Bronchial epithelial cell (primary cell): ENCODE results near the gene CDH26. TPM values are rescaled to one million over a fixed set of nuclear protein-coding genes. Genes with fewer than 3 reads are reported as not detected.

Experiments
- DNase-seq: peaks from one replicate; pipeline ENCODE4 v3.0.0-alpha.2; 2010; ENCODE audit warnings: low read depth
- FAIRE-seq: peaks from 2 replicates; lab custom pipeline; 2011; peaks lifted over from hg19 to GRCh38; lab: Jason Lieb, UNC
- H3K27me3 ChIP-seq: 2 replicates; pipeline ENCODE4 v1.5.1; 2011; ENCODE audit warnings: low read length; ENCODE audit not compliant: control insufficient read depth, insufficient read depth
- H3K36me3 ChIP-seq: 2 replicates; pipeline ENCODE4 v1.5.1; 2011; ENCODE audit warnings: low read length; ENCODE audit not compliant: control insufficient read depth, insufficient read depth
- H3K4me3 ChIP-seq: 2 replicates; pipeline ENCODE4 v1.5.1; 2011; ENCODE audit warnings: mild to moderate bottlenecking, low read depth, low read length, control low read depth
- total RNA-seq: library from RNA; depleted of rRNA; stranded (reverse); fragments of >200 nt; gene quantifications from 2 replicates; pipeline ENCODE4 v1.2.1, GENCODE V29; 2014
- TF ChIP-seq, protein P1 (sequence below): IDR thresholded peaks from 2 replicates; pipeline ENCODE4 v1.5.1; 2011; ENCODE audit warnings: mild to moderate bottlenecking, moderate library complexity, low read length, control low read depth, inconsistent platforms; ENCODE audit not compliant: insufficient read depth, severe bottlenecking

CDH26 gene
- total RNA-seq, 1 donor from 2014 or later = 2.4 TPM

DNA sequence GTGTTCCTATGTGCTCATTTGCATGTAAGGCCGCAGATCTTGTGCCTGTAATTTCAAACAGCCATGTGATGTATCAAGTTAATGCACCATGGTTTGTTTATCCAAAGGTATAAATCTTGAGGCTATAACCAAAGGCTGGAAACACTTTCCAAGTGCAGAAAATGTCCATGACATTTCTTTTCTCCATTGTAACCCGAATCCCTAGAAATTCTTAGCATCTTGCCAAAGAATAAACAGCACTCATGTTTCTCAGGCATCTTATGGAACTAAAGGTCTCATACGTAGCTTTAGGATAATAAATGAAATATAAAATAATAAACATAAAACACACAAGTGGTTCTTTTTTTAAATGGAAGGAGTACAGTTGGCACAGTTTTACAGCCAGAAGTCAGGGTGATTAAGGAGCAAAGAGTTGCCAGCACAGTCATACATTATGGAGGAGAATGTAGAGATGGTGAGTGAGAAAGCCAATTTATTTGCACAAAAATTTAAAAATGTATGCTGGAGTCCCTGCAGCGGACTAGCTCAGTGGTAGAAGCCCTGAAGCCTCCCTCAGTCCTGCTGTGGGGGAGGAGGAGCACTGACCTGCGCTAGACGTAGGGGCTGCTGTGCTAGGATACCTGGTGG, 18.0 kb downstream of the CDH26 start:
- no peaks in the 10 kb centered on the region for H3K27me3 ChIP-seq
- TF ChIP-seq, protein P1, sequence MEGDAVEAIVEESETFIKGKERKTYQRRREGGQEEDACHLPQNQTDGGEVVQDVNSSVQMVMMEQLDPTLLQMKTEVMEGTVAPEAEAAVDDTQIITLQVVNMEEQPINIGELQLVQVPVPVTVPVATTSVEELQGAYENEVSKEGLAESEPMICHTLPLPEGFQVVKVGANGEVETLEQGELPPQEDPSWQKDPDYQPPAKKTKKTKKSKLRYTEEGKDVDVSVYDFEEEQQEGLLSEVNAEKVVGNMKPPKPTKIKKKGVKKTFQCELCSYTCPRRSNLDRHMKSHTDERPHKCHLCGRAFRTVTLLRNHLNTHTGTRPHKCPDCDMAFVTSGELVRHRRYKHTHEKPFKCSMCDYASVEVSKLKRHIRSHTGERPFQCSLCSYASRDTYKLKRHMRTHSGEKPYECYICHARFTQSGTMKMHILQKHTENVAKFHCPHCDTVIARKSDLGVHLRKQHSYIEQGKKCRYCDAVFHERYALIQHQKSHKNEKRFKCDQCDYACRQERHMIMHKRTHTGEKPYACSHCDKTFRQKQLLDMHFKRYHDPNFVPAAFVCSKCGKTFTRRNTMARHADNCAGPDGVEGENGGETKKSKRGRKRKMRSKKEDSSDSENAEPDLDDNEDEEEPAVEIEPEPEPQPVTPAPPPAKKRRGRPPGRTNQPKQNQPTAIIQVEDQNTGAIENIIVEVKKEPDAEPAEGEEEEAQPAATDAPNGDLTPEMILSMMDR = no peak
- no peaks in the 10 kb centered on the region for H3K36me3 ChIP-seq
- FAIRE-seq (no peak), DNase-seq (no peak)
- no peak overlapping the region for H3K4me3 ChIP-seq

DNA sequence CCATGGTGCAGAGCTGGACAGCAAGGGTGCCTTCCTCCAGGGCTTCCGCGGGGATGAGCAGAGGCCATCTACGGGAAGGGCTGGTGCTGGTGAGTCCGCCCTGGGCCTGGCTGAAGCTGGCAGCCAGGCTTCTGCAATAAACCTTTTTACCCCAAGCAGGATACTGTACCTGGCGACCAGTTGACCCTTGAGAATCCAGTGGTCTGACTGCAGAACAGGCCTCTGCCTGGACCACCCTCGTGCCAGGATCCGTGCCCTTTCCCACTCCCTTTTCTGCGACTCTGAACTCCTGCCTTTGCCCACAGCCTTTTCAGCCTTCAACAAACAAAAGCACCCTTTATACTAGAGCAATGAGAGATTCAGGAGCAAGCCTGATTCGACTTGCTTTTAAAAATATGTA, 18.9 kb downstream of the CDH26 start:
- H3K27me3 ChIP-seq = no peaks in the 10 kb centered on the region
- DNase-seq = no peak
- TF ChIP-seq, protein P1 = no peak
- no peak overlapping the region for H3K4me3 ChIP-seq
- FAIRE-seq = no peak
- no peaks in the 10 kb centered on the region for H3K36me3 ChIP-seq

DNA sequence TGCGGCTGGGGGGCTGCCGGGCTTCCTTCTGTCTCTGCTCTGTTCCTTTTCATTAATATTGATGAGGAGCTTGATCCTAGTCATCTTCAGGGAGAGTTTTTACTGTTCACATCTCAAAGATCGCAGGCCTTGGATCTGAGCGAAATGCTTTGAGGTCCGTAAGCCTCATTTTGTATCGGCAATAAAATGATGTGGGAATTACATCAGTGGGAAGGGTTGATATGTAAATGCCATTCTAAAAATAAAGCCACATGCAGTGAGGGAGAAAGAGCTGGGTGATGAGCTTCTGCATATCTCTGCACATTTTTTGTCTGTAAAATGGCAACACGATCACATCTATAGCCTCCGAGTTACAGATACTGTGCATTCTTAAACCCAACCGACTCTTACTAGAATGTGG, 24.9 kb downstream of the CDH26 start:
- TF ChIP-seq, protein P1 = no peak
- DNase-seq = no peak
- H3K27me3 ChIP-seq = no peaks in the 10 kb centered on the region
- FAIRE-seq = no peak
- H3K4me3 ChIP-seq = no peak overlapping the region
- H3K36me3 ChIP-seq = no peaks in the 10 kb centered on the region

DNA sequence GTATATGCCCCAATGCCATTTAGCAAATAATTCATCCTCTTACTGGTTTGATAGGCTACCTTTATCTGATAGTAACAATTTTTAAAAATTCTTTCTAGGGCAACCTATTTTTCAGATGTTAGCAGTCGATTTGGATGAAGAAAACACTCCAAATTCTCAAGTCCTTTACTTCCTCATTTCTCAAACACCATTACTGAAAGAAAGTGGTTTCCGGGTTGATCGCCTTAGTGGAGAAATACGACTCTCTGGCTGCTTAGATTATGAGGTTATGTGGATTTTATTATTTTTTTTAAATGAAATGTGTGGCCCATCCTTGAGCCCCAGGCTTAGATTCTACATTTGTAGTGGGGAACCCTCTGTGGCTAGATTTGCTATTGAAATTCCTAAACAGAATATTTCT, 26.3 kb downstream of the CDH26 start:
- Histone ChIP-seq H3K36me3 (no peaks in the 10 kb centered on the region), H3K4me3 (no peak overlapping the region), H3K27me3 (no peaks in the 10 kb centered on the region)
- TF ChIP-seq, protein P1 = no peak
- DNase-seq (no peak), FAIRE-seq (no peak)

DNA sequence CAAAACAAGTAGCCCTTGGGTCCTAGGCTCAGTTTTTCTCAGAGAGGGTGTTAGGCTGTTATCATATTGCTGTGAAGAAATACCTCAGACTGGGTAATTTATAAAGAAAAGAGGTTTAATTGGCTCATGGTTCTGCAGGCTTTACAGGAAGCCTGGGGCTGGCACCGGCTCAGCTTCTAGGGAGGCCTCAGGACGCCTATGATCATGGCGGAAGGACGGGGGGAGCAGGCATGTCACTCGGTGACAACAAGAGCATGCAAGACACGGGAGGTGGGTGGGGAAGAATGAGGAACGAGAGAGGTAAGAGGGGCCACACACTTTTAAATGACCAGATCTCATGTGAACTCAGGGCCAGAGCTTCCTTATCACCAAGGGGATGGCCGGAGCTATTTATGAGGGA, 26.9 kb downstream of the CDH26 start:
- FAIRE-seq = no peak
- no peak overlapping the region for H3K4me3 ChIP-seq
- no peaks in the 10 kb centered on the region for H3K36me3 ChIP-seq
- no peak for DNase-seq
- no peaks in the 10 kb centered on the region for H3K27me3 ChIP-seq
- TF ChIP-seq, protein P1 = no peak

DNA sequence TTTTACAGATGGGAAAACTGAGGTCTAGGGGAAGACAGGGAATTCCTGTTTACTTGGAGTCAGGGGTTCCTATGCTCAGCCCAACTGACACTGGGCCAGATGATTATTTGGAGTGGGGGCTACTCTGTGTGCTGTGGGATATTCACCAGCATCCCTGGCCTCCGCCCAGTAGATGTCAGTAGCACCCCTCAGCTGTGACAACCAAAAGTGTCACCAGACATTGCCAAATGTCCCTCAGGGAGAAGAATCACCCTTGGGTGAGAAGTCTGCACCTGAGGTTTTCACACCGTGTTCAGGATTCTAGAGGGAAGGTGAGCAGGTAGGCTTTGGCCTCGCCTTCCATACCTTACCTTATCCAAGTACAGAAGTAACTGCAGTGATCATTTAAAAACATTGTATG, 27.6 kb downstream of the CDH26 start:
- FAIRE-seq (no peak), DNase-seq (no peak)
- Histone ChIP-seq H3K4me3 (no peak overlapping the region), H3K36me3 (no peaks in the 10 kb centered on the region), H3K27me3 (no peaks in the 10 kb centered on the region)
- TF ChIP-seq, protein P1 = no peak
